GM18499 (cell line): ENCODE results near the gene KPNA4.
"Not testable (repeated sequence)": the region's sequence is repeated elsewhere in the genome, so short reads cannot be mapped to it uniquely, and the experiment has no call there.

Source experiments
- ATAC-seq: cut with Tn5 transposase; IDR thresholded peaks from one replicate; pipeline ENCODE4 v1.9.1; 2021; ENCODE audit warnings: moderate number of reproducible peaks; ENCODE audit not compliant: insufficient read depth, unreplicated experiment

KPNA4 gene, protein sequence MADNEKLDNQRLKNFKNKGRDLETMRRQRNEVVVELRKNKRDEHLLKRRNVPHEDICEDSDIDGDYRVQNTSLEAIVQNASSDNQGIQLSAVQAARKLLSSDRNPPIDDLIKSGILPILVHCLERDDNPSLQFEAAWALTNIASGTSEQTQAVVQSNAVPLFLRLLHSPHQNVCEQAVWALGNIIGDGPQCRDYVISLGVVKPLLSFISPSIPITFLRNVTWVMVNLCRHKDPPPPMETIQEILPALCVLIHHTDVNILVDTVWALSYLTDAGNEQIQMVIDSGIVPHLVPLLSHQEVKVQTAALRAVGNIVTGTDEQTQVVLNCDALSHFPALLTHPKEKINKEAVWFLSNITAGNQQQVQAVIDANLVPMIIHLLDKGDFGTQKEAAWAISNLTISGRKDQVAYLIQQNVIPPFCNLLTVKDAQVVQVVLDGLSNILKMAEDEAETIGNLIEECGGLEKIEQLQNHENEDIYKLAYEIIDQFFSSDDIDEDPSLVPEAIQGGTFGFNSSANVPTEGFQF

DNA sequence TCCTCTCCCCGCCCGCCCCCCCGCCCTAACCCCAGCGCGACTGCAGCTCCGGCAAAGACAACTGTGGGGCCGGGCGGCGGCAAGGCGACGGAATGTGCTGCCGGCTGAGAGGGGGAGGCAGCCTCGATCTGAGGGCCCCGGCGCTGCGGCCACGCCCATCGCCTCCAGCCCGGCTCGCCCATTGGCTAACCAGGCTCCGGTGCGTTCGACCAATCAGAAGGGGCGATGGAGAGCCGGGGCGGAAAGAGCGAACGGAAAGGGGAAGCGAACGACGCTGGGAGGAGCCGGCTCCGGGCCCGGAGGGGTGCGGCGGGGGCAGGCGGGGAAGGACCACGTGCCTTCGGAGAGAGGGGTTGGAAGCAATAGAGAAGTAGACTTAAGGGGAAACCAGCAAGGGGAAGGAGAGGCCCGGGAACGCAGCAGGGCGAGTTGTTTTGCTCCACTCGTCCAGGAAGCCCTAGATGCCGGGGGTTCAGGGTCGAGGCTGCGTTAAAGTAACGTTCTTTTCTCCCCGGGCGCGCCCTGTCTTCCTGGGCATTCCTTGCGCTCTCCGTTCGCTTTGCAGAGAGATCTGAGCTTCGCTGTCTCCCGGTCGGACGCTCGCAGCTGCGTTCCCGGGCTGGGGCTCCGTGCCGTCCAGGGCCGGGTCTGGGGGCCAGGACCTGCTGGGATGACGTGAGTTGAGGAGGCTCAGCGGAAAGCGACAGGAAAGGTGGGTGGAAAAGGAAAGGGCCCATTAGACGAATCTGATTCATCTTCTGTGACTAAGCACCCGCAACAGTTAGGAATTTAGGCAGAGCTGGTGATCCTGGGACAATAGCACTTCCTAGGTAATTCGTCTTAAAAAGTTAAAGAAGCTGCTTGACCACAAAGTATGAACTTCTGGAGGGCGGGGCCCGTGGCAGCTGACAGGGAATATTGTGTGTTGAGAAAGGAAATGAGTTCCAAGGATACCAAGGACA, at the start of gene KPNA4:
Gene KPNA4, minus strand, starts transcription at position 130 of the 962 bp plus-strand sequence. CDS start 289 bp downstream, outside the sequence.
- ATAC-seq, result peak; percentile 74

DNA sequence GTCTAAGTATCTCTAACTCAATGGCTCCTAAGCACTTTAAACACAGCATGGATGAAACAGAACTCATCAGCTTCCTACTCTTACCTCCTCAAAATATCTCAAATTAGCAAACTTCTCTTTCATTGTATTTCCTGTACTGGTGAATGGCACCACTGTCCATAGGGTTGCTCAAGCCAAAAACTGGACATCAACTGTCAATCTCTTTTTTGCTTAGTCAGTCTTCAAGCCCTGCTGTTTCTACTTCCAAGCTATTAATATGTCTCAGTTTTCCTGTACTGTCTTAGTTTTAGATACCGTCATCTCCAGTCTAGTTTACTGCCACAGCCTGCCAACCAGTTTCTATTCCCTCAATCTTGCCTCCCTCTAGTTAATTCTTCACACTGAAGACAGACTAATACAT, 48.3 kb upstream of the KPNA4 start:
- no peak for ATAC-seq

DNA sequence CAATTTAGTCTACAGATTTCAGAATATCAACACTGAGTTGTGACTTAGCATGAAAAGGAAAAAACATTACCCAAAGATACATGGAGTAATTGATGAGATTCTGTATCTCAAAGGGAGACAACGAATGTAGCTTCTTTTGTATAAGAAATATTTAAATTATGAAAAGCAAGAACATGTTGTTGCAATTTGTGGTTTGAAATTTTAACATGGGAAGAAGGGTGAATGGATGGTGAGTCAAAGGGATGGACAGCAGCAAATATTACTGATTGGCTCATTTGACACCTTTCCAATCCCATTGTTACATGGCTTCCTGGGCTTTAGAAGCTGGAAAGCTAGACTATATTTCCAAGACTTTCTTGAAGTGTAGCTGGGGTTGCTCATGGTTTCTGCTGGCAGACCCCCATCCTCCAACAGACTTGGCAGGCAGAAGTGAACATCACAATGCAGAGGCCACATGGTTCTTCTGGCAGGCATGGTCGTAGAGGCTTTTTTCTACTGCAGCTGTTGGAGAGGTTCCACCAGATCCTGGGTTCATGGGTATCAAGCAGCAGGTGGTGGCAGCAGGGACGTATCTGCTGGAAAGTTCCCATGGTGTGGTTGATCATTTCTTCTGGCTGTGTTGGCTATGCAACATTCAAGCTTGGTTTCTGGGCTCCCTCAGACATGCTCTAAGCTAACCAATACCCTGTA, 47.2 kb upstream of the KPNA4 start:
- no peak for ATAC-seq

DNA sequence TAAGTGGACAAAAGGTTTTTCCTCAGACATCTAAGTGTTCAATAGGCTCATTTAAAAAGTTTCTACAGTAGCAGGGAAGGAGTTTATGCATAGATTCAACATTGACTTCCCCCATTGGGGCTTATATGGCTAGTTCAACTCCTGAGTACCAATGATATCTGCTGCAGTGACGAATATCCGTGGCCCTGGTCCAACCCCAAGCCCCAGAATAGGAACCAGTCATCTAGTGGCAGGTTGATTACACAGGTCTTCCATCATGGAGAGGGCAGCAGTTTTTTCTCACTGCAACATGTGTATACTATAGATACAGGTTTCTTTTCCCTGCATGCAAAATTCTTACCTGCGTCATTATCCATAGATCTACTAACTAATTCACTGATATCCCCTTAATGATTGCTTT, 45.8 kb upstream of the KPNA4 start:
- no peak for ATAC-seq

DNA sequence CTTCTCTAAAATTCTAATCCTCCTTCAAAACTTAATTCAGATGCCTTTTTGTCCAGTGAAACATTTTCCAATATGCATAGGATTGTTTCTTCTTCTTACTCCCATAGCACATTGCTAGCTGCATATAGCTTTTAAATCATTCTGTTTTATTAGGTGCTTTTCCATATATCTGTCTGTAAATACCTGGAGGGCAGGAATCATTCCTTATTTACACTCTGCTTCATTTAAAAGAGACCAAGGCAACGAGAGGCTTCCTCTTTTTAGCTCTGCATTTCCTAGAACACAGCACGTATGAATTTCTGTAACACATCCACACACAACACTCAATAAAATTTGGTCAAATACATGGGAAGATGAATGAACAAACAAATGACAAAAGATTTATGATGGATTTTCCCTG, 43.5 kb upstream of the KPNA4 start:
- no peak for ATAC-seq

DNA sequence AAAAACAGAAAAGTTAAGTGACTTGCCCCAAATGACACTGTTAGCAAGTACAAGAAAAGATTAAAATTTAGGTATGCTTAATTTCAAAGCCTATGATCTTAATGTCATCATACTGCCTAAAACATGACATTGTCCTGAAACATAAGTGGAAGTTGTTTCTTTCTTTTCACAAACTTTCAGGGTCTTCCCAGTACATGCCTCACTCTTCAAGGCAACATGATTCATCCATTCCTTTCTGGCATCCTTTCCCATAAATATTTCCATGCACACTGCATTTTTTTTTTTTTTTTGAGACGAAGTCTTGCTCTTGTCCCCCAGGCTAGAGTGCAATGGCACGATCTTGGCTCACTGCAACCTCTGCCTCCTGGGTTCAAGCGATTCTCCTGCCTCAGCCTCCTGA, 42.5 kb upstream of the KPNA4 start:
- ATAC-seq, result no peak

DNA sequence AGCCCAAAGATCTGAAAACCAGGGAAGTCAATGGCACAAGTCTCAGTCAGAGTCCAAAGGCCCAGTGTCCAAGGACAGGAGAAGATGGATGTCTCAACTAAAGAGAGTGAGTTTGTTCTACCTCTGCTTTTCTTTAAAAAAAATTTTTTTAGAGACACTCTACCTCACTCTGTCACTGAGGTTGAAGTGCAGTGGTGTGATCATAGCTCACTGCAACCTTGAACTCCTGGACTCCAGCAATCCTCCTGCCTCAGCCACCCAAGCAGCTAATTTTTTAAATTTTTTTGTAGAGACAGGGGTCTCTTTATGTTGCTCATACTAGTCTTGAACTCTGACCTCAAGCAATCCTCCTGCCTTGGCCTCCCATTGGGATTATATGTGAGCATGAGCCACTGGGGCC, 39.9 kb upstream of the KPNA4 start:
- no peak for ATAC-seq

DNA sequence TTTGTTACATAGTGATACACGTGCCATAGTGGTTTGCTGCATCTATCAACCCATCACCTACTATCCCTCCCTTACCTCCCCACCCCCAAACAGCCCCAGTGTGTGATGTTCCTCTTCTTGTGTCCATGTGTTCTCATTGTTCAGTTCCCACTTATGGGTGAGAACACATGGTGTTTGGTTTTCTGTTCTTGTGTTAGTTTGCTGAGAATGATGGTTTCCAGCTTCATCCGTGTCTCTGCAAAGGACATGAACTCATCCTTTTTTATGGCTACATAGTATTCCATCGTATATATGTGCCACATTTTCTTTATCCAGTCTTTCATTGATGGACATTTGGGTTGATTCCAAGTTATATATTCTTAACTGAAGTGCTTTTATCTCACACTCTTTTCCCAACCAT, 38.5 kb upstream of the KPNA4 start:
- not testable (repeated sequence) for ATAC-seq

DNA sequence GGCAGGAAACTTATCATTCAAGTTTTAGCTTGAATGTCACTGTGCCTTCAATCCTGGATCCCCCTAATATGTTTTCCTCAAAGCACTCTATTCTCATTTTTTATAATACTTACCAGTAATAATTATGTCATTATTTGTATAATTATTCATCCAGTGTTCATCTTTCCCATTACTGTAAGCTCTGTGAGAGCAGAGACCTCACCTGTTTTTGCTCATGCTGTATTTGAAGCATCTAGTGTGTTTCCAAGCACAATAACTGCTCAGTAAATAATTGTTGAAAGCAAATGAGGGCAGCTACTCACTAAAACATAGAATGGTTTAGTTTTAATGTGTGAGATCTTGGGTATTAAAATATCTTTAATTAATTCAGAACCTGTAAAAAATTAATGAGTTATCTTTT, 36.9 kb upstream of the KPNA4 start:
- ATAC-seq, result no peak

DNA sequence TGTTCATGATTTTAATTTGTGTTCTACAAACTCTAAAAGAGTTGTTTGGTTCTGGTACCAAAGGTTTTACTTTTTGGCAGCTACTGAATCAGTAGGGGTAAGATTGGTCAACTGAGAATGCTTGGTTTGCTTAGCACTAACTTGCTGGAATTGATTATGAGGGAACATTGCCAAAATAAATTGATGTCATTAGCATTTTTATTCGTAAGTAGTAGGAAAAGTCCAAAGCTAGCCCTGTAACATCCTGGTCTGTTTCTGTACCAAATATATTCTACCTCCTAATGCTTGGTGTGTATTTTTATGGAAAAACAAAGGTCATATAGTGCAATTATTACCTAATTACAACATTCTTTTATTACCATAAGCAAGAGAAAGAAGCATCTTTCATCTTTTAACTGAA, 35.9 kb upstream of the KPNA4 start:
- no peak for ATAC-seq

DNA sequence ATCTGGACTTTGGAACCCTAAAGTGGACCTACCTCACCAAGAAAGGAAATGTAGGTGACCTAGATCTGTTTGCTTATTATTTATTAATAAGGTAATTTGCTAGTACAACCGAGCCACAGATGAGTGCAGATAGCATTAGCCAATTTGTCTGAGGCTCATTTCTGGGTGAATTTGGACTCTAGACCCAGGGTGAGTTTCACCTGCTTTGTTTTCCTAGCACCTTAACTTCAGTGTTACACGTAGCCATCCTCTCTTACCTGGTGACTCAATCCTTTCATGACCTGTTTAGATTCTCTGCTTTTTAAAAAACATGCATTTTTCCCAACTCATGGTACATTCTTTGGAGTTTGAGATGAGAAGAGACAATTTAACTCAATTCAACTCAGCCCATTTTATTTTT, 33.5 kb upstream of the KPNA4 start:
- ATAC-seq, result no peak

DNA sequence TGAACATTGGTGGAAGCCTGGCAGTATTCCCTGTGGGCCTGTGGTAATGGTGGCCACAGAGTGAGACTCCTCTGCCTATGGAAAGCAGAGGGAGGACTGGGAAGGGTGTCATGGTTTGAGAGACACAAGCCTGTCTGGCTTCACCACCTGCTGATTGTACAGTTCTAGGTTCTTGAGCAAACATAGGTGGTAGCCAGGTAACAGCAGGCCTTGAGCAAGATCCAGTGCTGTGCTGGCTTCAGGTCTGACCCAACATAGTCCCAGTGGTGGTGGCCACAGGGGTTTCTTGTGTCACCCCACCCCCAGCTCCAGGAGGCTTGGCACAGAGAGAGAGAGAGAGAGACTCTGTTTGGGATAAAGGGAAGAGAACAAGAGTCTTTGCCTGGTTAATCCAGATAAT, 22.7 kb upstream of the KPNA4 start:
- no peak for ATAC-seq

DNA sequence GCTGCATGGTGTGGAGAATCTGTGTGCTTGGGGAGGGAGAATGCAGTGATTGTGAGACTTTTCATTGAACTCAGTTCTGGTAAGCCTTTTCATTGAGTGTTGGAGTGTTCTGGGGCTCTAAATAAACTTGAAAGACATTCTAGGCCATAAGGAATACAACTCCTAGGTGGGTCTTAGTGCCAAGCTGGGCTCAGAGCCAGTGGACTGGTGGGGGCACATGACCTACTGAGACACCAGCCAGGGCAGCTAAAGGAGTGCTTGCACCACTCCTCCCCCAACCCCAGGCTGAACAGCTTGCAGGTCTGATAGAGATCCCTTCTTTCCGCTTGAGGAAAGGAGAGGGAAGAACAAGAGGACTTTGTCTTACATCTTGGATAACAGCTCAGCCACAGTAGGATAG, 21.7 kb upstream of the KPNA4 start:
- no peak for ATAC-seq

DNA sequence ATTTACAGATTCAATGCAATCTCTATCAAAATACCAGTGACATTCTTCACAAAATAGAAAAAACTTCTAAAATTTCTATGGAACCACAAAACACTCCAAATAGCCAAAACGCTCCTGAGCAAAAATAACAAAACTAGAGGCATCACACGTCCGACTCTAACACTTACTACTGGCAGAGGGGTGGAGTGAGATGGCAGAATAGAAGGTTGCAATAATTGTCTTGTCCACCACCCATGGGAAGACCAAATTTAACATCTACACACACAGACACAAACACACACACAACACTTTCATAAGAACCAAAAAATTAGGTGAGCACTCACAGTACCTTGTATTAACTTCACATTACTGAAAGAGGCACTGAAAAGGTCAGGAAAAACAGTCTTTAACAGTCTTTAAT, 21.3 kb upstream of the KPNA4 start:
- no peak for ATAC-seq

DNA sequence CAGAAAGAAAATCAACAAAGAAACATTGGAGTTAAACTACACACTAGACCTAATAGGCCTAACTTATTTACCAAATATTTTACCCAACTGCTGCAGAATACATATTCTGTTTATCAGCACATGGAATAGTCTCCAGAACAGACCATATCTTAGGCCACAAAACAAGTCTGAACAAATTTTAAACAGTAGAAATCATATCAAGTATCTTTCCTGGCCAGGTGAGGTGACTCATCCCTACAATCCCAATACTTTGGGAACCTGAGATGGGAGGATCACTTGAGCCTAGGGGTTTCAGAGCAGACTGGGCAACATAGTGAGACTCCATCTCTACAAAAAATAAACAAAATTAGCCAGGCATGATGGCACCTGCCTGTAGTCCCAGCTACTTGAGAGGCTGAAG, 18.1 kb upstream of the KPNA4 start:
- no peak for ATAC-seq

DNA sequence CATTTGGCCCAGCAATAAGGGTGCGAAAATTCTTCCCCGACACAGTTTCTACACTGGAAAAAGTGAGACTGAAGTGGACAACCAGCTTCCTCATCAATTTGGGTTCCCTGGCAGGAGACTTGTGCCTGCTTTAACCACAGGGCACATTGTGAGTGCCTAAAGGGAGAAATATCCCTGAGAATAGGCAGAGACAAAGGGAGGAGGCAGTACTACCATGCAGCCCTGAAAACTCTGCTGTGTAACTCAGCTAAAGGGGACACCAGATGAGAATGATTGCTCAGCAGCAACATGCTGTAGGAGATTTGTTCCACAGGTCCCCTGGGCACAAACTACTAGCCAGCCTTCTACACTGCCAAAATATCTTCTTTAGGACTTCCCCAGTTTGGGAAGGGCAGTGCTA, 15.6 kb upstream of the KPNA4 start:
- no peak for ATAC-seq

DNA sequence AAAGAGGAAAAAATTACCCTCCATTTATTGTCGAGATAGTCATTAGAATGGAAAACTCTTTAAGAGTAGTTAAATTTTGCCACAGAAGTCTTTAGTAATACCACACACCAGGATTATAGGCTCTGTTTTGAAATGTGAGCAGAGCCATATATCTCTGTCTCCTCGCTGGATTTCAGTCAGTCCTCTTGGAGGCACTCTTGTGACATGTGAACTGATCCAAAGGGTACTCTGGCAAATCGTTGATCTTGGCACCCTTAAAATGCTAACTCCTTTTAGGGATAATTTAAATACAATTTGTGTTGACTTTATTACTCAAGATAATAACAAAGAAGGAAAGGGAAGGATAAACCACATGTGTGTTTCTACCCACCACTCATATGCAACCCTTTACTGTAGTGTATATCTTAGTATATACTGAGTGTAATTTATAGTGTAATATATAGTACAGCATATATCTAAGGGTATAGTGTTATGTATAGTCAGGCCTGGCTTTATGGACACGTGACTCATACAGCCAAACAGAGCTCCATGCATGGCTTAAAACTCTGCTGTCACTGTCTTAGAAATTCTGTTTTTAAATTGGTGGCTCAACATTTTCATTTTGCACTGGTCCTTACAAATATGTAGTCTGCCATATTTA, 12.3 kb upstream of the KPNA4 start:
- no peak for ATAC-seq

DNA sequence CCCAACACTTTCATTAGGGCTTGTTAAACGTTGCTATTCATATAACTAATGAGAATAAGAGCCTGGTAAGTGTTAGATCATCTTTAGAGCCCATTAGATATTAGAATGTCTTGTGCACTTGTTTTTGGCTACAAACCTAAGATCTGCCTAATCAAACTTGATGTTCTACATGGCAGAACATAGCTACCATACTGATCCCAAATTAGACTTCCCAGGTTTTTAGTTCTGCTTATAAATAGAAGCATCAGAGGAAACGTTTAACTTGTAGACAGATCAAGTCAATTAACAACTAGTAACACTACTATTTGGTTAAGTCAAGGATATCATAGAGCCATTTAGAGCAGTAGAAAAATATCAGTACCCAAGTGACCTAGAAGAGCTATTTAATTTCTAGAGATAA, 11.7 kb upstream of the KPNA4 start:
- no peak for ATAC-seq

DNA sequence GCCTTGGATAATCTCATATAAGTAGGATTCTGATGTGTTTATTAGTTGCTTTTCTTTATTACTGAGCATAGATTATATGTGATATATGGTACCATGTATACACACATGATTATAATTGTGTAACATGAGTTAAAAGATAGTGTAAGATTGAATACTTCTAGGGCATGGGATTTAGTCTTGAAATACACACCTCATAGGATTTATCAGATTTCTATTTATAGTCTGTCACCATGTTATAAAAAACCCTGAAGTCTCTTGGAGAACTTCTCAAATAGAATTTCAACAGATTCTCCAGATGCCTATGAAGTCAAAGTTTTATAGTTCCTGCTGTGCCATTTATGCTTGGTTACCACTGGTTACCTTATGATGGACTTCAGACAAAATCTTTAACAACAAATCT, 11.2 kb upstream of the KPNA4 start:
- ATAC-seq, result no peak

DNA sequence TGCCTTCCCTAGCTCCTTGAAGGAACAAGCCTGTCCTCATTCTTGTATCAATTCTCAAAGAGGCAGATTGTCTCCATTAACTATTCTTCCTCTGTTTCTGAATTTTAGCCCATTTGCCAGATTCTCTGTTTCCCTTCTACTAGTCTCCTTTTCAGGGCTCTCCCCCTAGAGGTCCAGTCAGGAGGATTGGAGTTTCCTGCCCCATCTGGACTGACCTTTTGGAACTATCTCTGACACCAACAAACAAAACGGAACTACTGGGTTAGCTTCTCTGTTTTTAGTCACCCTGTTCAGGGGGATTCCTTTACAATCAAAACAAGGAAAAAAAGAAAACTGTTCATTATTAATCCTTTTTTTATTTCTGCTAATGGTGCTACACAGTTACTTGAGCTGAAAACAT, 10.2 kb upstream of the KPNA4 start:
- no peak for ATAC-seq
